Neural progenitor cell (in vitro differentiated cells): ENCODE data around the gene ZNF684. TPM values are rescaled to one million over a fixed set of nuclear protein-coding genes. Genes with fewer than 3 reads are reported as not detected.

Experiments used
- DNase-seq: peaks from one replicate; pipeline ENCODE4 v3.0.0-alpha.2; 2016; ENCODE audit warnings: low spot score
- H2AFZ ChIP-seq: fragments of 200-600 bp; sonication (generic); replicated peaks from 2 replicates; pipeline ENCODE4 v1.6.1; 2016; ENCODE audit warnings: antibody characterized with exemption
- H3F3A ChIP-seq: fragments of 200-600 bp; sonication (generic); 2 replicates; pipeline ENCODE4 v1.6.1; 2016; ENCODE audit warnings: antibody characterized with exemption, low read depth
- H3K27ac ChIP-seq: fragments of 200-600 bp; sonication (generic); 2 replicates; pipeline ENCODE4 v1.5.1; 2016; ENCODE audit warnings: mild to moderate bottlenecking
- H3K27me3 ChIP-seq: fragments of 200-600 bp; sonication (generic); 2 replicates; pipeline ENCODE4 v1.6.1; 2016; ENCODE audit warnings: mild to moderate bottlenecking, moderate library complexity
- H3K36me3 ChIP-seq: fragments of 200-600 bp; sonication (generic); 2 replicates; pipeline ENCODE4 v1.5.1; 2016
- H3K4me1 ChIP-seq: fragments of 200-600 bp; sonication (generic); 2 replicates; pipeline ENCODE4 v1.6.1; 2016; ENCODE audit warnings: mixed run types
- H3K4me2 ChIP-seq: fragments of 200-600 bp; sonication (generic); 2 replicates; pipeline ENCODE4 v1.6.1; 2016
- H3K4me3 ChIP-seq: fragments of 200-600 bp; sonication (generic); 2 replicates; pipeline ENCODE4 v1.5.1; 2016
- H3K79me2 ChIP-seq: fragments of 200-600 bp; sonication (generic); 2 replicates; pipeline ENCODE4 v1.6.1; 2016; ENCODE audit warnings: low read depth
- H3K9ac ChIP-seq: fragments of 200-600 bp; sonication (generic); 2 replicates; pipeline ENCODE4 v1.6.1; 2016
- H3K9me3 ChIP-seq: fragments of 200-600 bp; sonication (generic); 2 replicates; pipeline ENCODE4 v1.5.1; 2016; ENCODE audit warnings: low read depth
- H4K20me1 ChIP-seq: fragments of 200-600 bp; sonication (generic); 2 replicates; pipeline ENCODE4 v1.6.1; 2016; ENCODE audit warnings: low read depth
- H3K27ac Mint-ChIP-seq: 3 replicates; pipeline ENCODE4 v1.8.0; 2021; ENCODE audit warnings: mixed read lengths
- H3K27me3 Mint-ChIP-seq: 2 replicates; pipeline ENCODE4 v1.8.0; 2022; ENCODE audit warnings: low read depth, mild to moderate bottlenecking, inconsistent platforms, moderate library complexity, mixed read lengths; ENCODE audit not compliant: insufficient read depth
- H3K36me3 Mint-ChIP-seq: 3 replicates; pipeline ENCODE4 v1.8.0; 2021; ENCODE audit warnings: mixed read lengths
- H3K4me1 Mint-ChIP-seq: 3 replicates; pipeline ENCODE4 v1.8.0; 2021; ENCODE audit warnings: mixed read lengths
- H3K4me3 Mint-ChIP-seq: 3 replicates; pipeline ENCODE4 v1.8.0; 2021; ENCODE audit warnings: mild to moderate bottlenecking, moderate library complexity, mixed read lengths
- H3K9me3 Mint-ChIP-seq: 3 replicates; pipeline ENCODE4 v1.8.0; 2020; ENCODE audit warnings: mixed read lengths
- CTCF ChIP-seq: fragments of 200-600 bp; sonication (generic); IDR thresholded peaks from 2 replicates; pipeline ENCODE4 v1.5.1; 2017; ENCODE audit warnings: antibody characterized with exemption, mild to moderate bottlenecking
- EZH2 ChIP-seq: fragments of 200-600 bp; sonication (generic); IDR thresholded peaks from 2 replicates; pipeline ENCODE4 v1.6.1; 2017; ENCODE audit warnings: antibody characterized with exemption, mild to moderate bottlenecking, moderate library complexity
- EZH2phosphoT487 ChIP-seq: fragments of 200-600 bp; sonication (generic); IDR thresholded peaks from 2 replicates; pipeline ENCODE4 v1.6.1; 2017; ENCODE audit warnings: antibody characterized with exemption
- total RNA-seq: library from RNA; depleted of rRNA; stranded (reverse); fragments of >200 nt; gene quantifications from 2 replicates; pipeline ENCODE4 v1.2.3, GENCODE V29; 2015; ENCODE audit warnings: low replicate concordance

ZNF684 gene
- total RNA-seq, 1 donor from 2014 or later = 7.6 TPM

- H3K27ac Mint-ChIP-seq = no peak overlapping the region
- H3F3A ChIP-seq = no peaks in the 10 kb centered on the region
Measured at GRCh38 chr1:40588586-40588985, 57.1 kb downstream of the ZNF684 start.

GRCh38 chr1:40592107-40592803, 60.8 kb downstream of the ZNF684 start:
- H3K27me3 Mint-ChIP-seq = peaks cover 6% of the 10 kb centered on the region
- Histone ChIP-seq H3K27me3 (no peaks in the 10 kb centered on the region), H3K9me3 (no peaks in the 10 kb centered on the region), H3K4me1 (no peaks in the 10 kb centered on the region), H3K79me2 (no peaks in the 10 kb centered on the region), H4K20me1 (no peaks in the 10 kb centered on the region), H3K4me2 (no peak overlapping the region), H2AFZ (no peak overlapping the region), H3F3A (no peaks in the 10 kb centered on the region), H3K4me3 (no peak overlapping the region), H3K9ac (no peak overlapping the region), H3K36me3 (no peaks in the 10 kb centered on the region), H3K27ac (no peak overlapping the region)
- H3K27ac Mint-ChIP-seq = no peak overlapping the region
- H3K4me1 Mint-ChIP-seq = no peaks in the 10 kb centered on the region
- TF ChIP-seq CTCF (peak; percentile 41), EZH2phosphoT487 (no peak), EZH2 (no peak)
- no peak overlapping the region for H3K4me3 Mint-ChIP-seq
- H3K36me3 Mint-ChIP-seq = no peaks in the 10 kb centered on the region
- DNase-seq = peak; percentile 19
- peaks cover 3% of the 10 kb centered on the region for H3K9me3 Mint-ChIP-seq

More at GRCh38 chr1:40588586-40588985, 57.1 kb downstream of the ZNF684 start:
- Histone ChIP-seq H3K9ac (no peak overlapping the region), H3K4me1 (no peaks in the 10 kb centered on the region), H3K9me3 (no peaks in the 10 kb centered on the region), H2AFZ (no peak overlapping the region), H4K20me1 (no peaks in the 10 kb centered on the region), H3K36me3 (no peaks in the 10 kb centered on the region), H3K79me2 (no peaks in the 10 kb centered on the region), H3K27ac (no peak overlapping the region), H3K27me3 (no peaks in the 10 kb centered on the region), H3K4me2 (no peak overlapping the region), H3K4me3 (no peak overlapping the region)
- DNase-seq = no peak
- Mint-ChIP-seq H3K4me1 (no peaks in the 10 kb centered on the region), H3K27me3 (peaks cover 11% of the 10 kb centered on the region), H3K4me3 (no peak overlapping the region), H3K36me3 (no peaks in the 10 kb centered on the region), H3K9me3 (no peaks in the 10 kb centered on the region)
- TF ChIP-seq CTCF (no peak), EZH2 (no peak), EZH2phosphoT487 (no peak)

- H3K27ac Mint-ChIP-seq = no peak overlapping the region
- H3K4me2 ChIP-seq = no peak overlapping the region
- no peaks in the 10 kb centered on the region for H3K36me3 Mint-ChIP-seq
- H3K9ac ChIP-seq = no peak overlapping the region
- no peak for TF ChIP-seq EZH2
- TF ChIP-seq CTCF = no peak
- no peaks in the 10 kb centered on the region for H3K4me1 ChIP-seq
- no peak overlapping the region for H3K4me3 ChIP-seq
- peaks cover 6% of the 10 kb centered on the region for H3K27me3 Mint-ChIP-seq
- no peaks in the 10 kb centered on the region for H3K4me1 Mint-ChIP-seq
- no peak overlapping the region for H3K27ac ChIP-seq
- peaks cover 5% of the 10 kb centered on the region for H3K9me3 Mint-ChIP-seq
- no peak overlapping the region for H3K4me3 Mint-ChIP-seq
- H3K9me3 ChIP-seq = no peaks in the 10 kb centered on the region
- no peaks in the 10 kb centered on the region for H3K79me2 ChIP-seq
- no peaks in the 10 kb centered on the region for H3F3A ChIP-seq
- H3K27me3 ChIP-seq = no peaks in the 10 kb centered on the region
- H3K36me3 ChIP-seq = no peaks in the 10 kb centered on the region
- no peak for DNase-seq
- no peak overlapping the region for H2AFZ ChIP-seq
- H4K20me1 ChIP-seq = no peaks in the 10 kb centered on the region
Measured at GRCh38 chr1:40593449-40594186, 62.2 kb downstream of the ZNF684 start.
